Left lobe of liver (tissue), 2 donors: ENCODE data around the gene ROBO3. TPM values are rescaled to one million over a fixed set of nuclear protein-coding genes. Genes with fewer than 3 reads are reported as not detected.

Source experiments
- ATAC-seq: fragments of 200-7000 bp; cut with Tn5 transposase; one replicate; pipeline ENCODE4 v1.9.1; 2020; ENCODE audit warnings: mild to moderate bottlenecking, moderate library complexity
- DNase-seq: peaks from one replicate; pipeline ENCODE4 v3.0.0-alpha.2; 2020; ENCODE audit warnings: low spot score
- total RNA-seq: library from RNA; stranded (reverse); gene quantifications from one replicate; pipeline ENCODE4 v1.2.1, GENCODE V29; 2021
- donor health status: DM: no; HTN: no; CAD: no; lungs with moderate emphysema.
- donor health status: DM: no; HTN: yes; CAD: no.

Gene ROBO3
- total RNA-seq, 1 donor from 2014 or later, result 1.5 TPM

DNA sequence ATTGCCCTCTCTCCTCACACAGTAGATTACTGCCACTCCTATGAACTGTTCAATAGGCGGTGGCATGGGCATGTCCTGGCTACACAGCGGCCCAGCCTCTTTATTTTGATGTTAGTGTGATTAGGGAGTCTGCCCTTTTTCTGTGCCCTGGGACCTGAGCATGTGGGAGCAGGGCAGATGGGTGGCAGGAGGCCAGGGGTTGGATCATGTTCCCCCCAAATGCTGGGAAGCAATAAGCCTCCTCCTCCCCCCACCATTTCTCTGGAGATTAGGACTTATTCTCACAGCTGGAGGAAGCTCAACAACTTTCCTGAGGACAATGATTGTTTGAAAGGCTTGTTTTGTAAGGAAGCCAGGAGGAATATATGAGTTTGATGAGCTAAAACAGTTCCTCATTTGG, 54.7 kb downstream of the ROBO3 start:
- no peak for ATAC-seq

GRCh38 chr11:124920356-124920755, 55.1 kb downstream of the ROBO3 start:
- ATAC-seq (no peak), DNase-seq (no peak)

More for the DNA sequence above, 54.7 kb downstream of the ROBO3 start:
- DNase-seq, result no peak

GRCh38 chr11:124920870-124921609, 55.8 kb downstream of the ROBO3 start:
- ATAC-seq, result peak; percentile 52
- peak; percentile 74 for DNase-seq

DNA sequence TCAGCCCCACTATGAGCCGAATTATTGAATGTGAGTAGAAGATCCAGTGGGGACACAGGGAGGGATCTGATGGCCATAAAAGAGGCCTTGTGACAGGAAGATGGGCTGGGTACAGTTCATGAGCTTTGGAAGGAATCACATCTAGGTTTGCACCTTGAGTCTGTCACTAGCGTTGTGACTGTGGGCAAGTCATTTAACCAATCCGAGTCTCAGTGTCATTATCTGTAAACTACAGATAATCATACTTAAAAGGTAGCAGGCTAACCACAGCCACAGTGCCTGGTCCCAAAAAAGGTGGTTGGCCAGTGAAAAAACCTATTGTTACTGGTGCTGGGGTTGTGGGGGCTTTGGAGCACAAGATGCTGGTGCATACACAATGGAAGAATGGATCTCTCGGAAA, 57.6 kb downstream of the ROBO3 start:
- no peak for ATAC-seq
- no peak for DNase-seq

DNA sequence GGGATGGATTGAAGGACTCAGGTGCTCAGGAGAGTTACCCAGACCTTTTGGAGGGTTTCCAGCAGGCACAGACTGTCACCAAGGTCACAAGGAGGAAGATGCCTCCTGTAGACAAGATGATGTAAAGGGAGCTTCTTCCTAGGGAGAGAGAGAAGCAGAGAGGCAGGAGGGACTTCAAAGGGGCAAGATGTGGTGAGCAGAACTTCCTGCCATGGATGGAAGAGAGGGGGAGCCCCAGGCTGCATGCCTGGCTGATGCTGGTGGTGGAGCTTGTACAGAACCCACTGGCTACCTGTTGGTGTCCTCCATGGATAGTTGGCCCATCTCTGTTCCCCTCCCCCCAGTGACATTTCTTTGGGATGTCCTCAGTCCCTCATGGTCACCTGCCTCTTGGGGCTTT, 58.1 kb downstream of the ROBO3 start:
- DNase-seq, result no peak

DNA sequence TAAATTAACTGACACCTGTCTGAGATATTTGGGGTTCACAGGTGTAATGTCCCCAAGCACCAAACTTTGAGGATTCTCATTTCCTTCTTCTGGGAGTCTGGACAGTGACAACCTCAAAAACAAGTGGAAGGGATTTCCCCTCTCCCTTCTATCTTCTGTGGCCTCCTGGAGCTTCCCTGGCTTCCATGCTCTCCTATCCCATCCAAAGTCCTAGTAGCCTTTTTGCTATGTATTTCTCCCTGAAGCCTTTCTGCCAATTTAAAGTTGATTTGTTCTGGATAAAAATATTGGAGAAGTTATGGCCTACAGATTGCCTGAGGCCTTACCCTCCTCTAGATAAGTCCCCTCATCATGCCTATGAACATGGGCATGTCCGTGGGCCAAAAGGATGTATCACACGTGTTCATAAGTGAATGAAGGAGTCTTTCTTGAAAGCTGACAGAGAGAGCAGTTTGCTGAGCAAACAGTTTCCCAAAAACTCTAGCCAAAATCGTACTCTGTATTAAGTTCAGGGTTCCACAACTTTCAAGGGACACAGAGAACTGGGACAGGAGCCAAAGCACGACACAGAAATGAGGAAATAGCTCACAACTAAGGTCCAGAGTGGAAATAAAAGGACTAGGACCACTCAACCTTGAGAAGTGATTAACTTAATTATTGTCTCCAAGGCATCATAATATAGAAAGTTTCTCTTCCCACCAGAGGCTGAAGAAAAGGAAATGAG, 63.9 kb downstream of the ROBO3 start:
- ATAC-seq (peak; percentile 84), DNase-seq (peak; percentile 83)

More for the DNA sequence above, 58.1 kb downstream of the ROBO3 start:
- ATAC-seq, result no peak

DNA sequence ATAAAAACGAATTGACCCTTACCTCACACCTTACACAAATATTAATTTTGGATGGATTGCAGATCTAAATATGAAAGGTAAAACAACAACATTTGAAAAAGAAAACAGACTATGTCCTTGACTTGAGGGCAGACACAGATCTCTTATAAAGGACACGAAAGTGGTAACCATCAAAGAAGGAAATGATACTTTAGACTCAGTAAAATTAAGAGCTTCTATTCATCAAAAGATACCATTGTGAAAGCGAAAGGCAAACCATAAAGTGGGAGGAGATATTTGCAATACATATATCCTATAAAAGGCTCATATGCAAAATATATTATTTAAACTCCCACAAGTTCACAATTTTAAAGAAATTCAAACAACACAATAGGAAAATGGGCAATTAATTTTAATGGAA, 65.6 kb downstream of the ROBO3 start:
- no peak for ATAC-seq
- DNase-seq, result no peak

Other genes with a start within 250 kb of the ROBO3 start
- 23.3 TPM for gene TBRG1, start 242.6 kb upstream of the ROBO3 start, total RNA-seq
- 34.4 TPM for gene SIAE, start 191.7 kb upstream of the ROBO3 start, total RNA-seq
- gene SPA17, start 191.5 kb upstream of the ROBO3 start, total RNA-seq, result 0.86 TPM
- gene NRGN, start 125.5 kb upstream of the ROBO3 start, total RNA-seq, result 1.4 TPM
- 1.3 TPM for gene VSIG2, start 113.2 kb upstream of the ROBO3 start, total RNA-seq
- gene ESAM, start 103.1 kb upstream of the ROBO3 start, total RNA-seq, result 10.5 TPM
- gene MSANTD2, start 65.0 kb upstream of the ROBO3 start, total RNA-seq, result 4.9 TPM
- gene ROBO4, start 32.4 kb downstream of the ROBO3 start, total RNA-seq, result 6.3 TPM
- not detected for gene HEPN1, start 53.8 kb downstream of the ROBO3 start, total RNA-seq
- 27.2 TPM for gene HEPACAM, start 70.6 kb downstream of the ROBO3 start, total RNA-seq
- gene CCDC15, start 88.8 kb downstream of the ROBO3 start, total RNA-seq, result 0.48 TPM
- gene SLC37A2, start 197.9 kb downstream of the ROBO3 start, total RNA-seq, result 3.1 TPM
- 9.3 TPM for gene TMEM218, start 246.2 kb downstream of the ROBO3 start, total RNA-seq